OCI-M1 (cell line): ENCODE data around the gene CRYBB3.

Source experiments
- DNase-seq: peaks from one replicate; lab custom pipeline; 2025; lab: John Stamatoyannopoulos, UW

The CRYBB3 gene

DNA sequence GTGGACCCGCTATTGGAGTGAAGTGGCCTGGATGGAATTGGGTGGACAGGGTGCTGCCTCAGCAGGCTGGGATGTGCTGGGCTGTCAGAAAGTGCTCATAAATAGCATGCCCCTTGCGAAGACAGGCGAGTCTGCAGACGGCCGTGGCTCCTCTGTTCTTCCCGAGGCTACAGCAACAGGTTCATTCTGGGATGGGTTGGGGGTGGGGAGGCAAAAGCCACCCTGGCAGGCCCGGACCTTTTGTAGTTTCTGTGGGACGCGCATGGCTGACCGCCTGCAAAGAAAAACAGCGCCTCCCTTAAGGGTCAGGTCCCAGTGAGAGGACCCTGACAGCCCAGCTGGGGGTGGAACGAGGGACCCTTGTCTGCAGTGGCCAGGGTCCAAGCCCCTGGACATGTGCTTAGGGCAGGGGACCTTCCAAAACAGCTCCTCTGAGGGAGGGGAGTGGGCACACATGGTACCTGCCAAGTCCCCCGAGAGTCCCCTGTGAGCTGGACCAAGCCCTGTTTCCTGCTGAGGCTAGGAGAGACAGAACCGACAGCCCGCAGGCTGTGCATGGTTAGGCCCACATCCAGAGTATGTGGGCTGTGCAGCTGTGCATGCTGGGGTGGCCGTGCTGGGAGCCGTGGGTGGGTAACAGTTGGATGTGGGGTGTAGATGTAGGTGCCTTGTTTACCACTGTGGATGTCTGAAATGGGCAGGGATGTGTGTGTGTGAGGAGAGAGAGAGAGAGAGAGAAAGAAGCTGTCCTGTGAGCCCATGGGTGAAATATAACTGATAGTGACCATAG lies at the start of gene CRYBB3:
CRYBB3 (plus strand) TSS at position 128 of the 790 bp plus-strand sequence. CDS start 1,539 bp downstream, outside the sequence.
- no peak for DNase-seq

DNA sequence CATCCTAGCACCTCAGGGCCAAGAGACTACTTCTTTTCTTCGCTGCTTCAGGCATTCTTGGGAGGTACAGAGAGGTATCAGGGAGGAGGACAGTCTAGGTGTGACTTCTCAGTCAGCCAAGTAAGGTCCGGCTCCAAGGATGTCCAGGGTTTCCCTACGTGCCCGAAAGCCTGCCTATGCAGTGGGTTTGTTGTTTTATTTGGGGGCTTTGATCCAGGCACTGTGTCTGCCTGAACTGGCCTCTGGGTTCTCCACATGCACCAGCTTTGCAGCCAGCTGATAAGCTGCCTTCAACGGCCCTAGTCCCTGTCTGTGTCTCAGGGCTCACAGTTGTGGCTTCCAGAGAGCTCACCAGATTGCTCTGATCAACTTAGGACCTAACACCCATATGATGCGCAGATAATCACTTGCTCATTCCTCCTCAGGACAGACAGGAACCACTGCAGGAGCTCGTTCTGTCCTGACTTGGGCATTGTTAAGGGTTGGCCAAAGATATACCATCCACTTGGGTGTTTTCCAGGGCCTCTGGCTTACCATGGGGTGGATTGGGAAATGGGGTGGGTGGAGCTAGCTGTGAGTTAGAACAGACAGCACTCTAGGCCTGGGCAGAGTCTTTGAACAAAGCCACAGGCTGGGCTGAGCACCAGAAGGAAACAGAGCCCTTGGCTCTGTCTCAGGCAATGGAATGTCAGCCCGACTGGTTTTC lies 45.5 kb upstream of the CRYBB3 start:
- DNase-seq, result peak; percentile 75

DNA sequence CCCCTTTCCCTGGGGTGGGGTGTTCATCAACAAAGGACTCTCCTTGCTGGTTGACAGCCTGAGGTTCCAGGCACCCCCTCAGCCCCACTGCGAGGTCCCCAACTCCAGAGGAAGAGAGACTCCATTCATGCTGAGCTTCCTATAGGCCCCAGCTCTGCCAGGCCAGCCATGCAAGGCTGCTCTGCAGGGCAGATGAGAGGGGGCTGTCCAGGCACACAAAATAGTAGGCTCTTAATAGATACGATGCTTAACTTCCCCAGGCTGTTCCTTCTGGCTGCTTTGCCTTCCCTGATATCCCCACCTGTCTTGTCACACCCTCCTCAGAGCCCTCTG lies 45.0 kb upstream of the CRYBB3 start:
- DNase-seq, result no peak

DNA sequence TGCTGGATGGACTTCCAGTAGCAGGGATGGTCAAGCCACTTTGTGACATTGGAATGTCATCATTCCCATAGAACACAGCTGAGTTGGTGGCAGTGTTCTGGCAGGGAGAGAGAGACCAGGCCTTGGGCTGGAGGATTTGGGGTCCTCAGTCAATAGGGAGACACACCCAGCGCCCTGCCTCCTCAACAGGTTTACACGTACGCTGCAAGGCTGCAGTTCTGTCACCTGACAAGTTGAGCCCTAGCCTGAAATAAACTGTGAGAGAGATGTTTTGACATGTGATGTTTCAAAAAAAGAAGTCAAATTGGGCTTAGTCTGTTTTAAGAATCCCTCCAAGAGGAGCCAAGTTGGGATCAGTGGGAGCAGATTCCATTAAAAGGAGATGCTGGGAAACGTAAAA lies 42.9 kb upstream of the CRYBB3 start:
- DNase-seq, result no peak

DNA sequence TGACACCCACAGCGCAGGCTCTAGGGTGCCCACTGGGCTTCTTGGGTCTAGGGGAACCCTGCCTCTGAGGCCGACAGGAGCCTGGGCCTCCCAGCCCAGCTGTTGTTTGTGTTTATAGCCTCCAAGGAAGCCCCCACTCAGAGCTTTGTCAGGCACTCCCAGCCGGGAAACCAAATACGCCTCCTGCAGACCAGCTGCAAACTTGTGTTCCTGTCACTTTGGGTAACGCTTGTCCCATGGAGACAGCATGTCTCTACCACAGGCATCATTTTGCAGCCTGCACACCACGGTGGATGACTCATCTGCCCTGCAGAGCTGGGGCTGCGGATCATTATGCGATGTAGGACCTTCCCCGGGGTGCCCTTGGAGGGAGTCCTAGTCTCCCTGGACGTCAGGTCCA lies 40.6 kb upstream of the CRYBB3 start:
- DNase-seq, result no peak

DNA sequence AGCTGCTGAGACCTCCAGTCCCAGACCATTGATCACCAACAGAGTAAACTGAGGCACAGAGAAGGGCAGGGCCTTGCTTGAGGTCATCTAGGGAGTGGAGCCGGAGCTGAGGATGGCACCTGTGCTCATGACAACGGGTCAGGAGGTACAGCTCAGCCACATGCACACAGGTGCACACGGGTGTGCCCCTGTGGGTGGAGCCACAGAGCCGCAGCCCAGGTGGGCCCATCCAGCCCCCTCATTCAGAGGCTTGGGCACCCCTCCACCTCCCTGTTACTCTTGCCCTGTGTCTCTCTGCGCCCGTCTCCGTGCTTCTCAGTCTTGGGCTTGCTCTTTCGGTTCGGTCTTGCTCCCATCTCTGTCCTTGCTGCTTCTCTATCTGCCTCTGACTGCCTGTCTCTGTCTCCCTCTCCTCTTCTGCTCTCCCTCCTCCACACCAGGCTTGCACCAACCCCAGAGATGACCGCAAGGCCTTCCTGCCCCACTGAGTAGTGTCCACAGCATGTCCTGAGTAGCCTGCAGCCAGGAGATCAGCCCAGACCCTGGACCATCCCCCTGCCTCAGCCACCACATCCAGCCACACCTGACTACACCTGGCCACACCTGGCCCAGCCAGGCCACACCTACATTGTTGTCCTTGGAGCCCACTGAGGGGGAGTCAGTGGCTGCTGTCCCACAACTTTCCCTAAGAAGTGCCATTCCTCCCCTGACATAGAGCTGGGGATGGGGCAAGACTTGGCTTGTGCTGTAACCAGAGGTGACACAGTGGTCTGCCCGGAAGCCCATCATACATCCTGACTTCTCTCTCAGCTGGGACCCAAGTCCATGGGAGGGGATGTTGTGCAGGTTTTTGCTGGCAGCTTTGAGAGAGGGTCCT lies 39.3 kb upstream of the CRYBB3 start:
- no peak for DNase-seq

DNA sequence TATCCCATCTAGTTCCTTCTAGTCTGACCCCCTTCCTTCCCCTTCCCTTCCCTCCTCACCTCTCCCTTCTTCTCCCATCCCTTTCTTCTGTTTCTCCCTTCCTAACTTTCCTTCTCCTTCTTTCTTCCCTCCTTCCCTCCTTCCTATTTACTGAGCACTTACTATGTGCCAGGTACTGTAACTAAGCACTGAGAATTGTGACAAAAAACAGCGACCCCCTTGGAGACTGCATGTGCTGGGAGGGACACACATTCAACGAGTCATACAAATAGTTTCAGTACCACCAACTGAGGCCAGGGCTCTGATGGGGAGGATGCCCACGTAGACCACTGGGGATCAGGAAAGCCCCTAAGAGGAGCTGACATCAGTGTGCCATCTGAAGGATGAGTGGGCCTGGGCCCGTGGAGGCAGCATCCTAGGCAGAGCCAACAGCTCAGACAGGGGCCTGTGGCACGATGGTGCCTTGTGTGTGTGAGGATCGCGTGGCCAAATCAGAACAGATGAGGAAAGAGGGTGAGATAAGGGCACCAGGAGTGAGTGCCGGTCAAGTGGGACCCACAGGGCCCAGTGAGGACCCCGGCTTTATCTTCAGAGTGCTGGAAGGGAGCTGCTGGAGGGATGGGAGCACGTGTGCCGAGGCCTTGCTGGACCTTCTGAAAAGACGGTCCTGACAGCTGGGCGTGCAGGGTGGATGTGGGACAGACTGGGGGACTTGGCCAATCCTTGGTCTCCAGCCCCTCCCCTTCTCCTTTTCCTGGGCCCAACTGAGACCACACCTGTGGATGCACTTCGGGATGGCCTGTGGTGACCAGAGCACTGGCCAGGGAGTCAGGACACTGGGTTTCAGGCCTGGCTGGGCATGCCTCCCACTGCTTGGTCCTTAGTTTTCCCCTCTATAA lies 38.4 kb upstream of the CRYBB3 start:
- DNase-seq, result no peak

DNA sequence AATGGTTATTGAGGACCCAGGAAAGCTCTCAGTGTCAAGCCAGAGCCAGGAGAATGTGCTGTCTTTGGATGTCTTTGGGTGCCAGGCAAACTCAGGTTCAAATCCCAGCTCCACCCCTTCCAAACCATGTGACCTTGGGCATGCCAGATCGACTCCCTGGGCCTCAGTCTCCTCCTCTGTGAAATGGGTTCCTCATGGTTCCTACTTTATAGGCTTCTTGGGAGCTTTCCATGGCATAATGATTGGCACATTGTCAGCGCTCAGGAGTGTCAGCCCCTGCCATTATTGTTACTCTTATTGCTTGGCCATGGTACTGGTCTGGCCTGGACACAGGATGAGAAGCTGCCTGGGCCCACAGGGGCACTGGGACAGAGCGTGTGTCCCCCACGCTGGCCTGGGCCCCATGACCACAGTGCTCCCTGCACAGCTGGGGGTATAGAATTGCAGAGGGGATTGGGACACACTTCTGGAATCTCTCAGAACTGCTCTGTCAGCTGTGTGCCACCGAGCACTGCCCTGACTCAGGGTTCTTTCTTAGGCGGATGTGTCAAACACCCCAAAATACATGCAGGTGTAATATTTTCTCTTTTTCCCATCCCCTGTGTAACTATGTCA lies 37.6 kb upstream of the CRYBB3 start:
- DNase-seq, result no peak

DNA sequence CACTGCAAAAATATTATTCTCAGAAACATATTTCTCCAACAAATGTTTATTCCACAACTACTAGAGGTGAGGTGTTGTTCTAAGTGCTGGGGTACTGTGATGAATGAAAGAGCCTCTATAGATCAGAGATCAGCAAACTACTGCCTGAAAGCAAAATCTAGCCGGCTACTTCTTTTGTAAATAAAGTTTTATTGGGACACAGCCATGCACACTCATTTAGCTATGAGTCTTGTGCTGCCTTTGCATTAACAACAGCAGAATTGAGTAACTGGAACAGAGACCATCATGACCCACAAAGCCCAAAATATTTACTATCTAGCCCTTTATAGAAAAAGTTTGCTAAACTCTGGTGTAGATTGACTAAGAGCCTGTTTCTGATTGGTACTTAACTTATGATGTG lies 37.1 kb upstream of the CRYBB3 start:
- no peak for DNase-seq

DNA sequence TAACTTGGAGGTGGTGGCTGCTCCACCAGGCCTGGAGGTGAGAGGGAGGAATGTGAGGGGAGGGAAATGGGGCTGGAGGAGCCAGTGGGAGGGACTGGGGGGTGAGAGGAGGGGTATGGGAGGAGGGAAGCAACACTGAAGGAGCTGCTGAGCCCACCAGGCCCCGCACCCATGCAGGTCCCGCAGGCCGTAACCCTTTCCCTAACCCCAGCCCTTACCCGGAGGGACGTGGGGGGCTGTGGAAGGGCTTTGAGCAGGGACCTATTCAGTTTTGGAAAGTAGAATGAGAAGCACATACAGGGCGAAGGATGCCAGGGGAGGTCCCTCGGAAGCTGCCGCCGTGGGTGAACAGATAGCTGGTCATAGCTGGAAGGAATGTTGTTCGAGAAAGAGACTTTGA lies 33.9 kb upstream of the CRYBB3 start:
- DNase-seq, result no peak

DNA sequence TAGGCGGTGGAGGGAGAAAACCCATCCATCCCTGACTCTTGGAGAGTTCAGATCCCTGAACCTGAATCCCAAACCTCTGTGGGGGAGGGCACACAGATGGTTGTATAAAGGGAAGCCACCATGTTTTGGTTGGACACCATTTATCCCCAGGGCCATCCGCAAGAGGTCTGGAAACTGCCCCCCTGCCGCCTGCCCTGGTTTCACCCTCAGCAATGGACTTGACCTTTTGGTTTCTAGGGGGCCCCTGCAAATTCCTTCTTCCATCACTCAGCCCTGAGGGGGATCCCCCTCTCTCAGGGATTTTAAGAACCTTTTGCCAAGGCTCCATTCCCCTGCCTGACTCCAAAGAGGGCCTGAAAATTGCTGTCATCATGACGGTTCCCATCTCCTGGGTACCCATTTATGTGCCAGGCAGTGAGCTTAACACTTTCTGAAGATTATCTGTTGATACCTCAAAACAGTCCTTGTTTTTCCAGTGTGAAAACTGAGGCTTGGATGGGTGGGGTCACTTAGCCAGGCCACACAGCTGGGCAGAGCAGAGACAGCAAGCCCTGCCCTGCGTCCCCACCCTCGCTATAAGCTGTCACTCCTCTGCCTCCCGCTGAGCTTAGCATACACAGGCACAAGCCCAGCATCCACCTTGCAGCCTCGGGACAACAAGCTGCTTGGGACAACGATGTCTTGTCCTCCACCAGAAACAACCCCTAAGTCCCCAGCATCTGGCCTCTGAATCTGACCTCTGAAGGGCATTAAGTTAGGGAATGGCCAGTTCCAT lies 33.2 kb upstream of the CRYBB3 start:
- DNase-seq, result no peak

DNA sequence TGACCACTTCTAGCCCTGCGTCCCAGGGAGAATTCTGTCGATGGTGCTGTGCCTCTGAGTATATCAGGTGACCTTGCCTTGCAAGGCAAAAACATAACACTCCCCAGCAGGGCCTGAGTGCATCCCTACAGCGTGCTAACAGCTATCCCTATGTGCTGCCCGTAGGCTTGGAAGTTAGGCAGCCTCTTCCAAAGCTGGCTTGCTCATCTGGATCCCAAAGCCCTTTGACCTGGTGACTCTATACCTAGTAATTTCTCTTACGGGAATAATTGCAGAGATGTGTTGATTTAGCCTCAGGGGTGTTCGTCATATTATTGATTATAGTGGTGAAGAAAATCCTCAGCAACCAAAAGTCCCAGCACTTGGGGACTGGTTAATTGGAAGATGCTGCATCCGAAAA lies 32.6 kb upstream of the CRYBB3 start:
- no peak for DNase-seq

DNA sequence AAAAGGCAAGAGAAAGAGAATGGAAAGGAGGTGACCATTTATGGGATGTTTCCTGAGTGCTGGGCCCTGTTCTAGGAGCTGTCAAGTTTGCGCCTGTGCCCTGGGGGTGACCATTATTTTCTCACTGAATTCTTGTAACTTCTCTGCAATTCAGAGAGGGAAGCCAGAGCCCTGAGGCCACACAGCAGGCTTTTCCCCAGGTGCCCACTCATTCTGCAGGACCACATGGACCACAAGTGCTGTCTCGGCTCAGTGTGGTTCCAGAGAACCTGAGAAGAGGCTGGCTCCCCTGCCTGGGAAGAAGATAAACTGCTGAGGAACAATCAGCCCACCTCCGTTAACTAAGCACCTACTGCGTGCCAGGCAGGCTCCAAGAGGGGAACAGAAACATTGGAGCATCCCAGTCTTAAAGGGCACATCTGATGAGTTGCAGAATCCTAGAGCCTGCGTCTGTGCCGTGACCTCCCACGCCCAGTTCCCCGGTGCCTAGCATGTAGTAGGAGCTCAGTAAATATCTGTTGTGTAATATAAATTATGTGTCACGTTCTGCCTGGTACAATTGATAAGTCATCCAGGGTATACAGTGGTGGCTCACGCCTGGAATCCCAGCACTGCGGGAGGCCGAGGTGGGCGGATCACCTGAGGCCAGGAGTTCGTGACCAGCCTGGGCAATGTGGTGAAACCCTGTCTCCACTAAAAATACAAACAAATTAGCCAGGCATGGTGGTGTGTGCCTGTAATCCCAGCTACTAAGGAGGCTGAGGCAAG lies 31.6 kb upstream of the CRYBB3 start:
- DNase-seq, result no peak

DNA sequence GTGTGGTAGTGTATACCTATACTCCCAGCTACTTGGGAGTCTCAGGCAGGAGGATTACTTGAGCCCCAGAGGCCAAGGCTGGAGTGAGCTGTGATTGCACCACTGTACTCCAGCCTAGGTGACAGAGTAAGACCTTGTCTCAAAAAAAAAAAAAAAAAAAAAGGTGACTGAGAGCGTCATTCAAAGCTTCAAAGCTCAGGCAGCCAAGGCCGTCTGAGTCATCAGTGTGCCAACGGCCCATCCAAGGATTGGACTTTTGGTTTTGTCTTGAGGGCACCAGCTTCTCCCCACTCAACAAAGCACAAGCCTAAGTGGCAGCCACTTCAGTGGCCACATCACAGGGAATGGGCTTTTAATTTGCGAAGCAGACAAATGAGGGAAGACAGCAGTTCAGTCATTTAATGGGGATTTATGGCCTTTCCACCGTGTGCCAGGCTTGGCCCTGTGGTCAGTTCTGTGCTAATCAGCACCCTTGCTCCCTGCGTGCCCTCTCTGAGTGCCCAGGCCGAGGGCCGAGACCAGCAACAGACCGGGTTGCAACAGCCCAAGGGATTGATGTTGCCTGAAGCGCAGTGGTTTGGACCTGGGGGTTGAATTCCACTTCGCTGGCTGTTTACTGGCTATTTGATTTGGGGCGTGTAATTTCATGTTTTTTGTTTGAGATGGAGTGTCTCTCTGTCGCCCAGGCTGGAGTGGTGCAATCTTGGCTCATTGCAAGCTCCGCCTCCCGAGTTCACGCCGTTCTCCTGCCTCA lies 30.2 kb upstream of the CRYBB3 start:
- DNase-seq, result no peak

DNA sequence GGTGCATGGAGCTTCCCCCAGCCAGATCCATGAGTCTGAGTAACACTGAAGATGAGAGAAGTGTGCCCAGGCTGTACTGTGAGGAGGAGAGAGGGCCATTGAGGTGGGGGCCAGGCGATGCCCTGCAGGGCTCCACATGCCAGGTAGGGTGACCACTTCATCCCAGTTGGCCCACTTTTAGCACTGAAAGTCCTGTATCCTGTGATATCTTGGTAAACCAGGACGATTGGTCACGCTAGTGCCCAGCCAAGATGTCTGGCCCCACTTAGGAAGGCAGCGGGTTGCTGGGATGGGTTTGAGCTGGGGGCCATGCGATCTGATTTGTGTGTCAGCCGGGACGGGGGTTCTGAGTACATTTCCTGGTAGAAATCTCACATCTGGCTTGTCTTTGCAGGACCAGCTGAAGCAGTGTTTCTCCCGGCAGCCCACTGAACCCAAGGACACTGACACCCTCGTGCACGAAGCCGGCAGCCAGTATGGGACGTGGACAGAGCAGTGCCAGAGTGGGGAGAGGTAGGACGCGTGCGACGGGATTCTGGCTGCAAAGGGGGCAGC lies 29.2 kb upstream of the CRYBB3 start:
- DNase-seq, result no peak

DNA sequence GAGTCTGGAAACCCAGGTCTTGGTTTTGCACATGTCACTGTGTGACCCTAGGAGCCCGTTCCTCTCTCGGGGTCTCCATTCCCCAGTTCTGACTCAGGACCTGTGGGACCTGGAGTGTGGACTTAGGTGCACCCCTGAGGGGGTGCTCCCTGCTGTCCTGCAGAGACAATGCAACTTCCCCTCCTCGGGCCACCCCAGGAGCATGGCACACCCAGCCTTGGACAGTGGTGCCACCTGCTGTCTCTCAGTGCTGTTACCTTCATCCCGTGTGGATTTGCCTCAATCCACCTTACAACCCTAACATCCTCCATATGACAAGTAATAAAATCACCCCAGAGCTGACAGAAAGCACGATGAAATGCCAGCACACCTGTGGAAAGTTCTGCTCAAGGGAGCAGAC lies 27.5 kb upstream of the CRYBB3 start:
- DNase-seq, result peak; percentile 63

DNA sequence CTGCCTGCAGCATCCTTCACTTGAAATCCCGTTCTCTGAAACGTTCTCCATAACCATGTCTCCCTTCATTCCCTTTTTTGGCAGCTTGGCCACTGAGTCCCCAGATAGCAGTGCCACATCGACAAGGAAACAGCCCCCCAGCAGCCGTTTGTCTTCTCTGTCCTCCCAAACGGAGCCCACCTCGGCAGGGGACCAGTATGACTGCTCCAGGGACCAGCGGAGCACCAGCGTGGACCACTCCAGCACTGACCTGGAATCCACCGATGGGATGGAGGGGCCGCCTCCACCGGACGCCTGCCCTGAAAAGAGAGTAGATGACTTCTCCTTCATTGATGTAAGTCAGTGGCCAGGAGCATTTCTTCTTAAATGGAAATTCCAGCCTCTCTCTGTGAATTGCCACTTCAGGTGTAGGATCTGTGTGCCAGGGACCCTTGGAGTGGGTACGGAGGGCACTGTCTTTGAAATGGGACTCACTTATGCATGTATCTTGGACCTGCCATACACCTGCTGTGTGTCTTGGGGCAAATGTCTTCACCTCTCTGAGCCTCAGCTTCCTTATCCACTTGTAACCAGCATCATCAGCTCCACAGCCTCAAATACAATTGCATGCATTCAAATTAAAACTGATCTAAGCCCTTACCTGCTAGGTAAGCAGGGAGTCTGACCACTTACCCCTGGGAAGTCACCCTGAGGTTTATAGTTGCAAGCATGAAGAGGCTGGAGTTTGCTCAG lies 25.3 kb upstream of the CRYBB3 start:
- DNase-seq, result no peak

DNA sequence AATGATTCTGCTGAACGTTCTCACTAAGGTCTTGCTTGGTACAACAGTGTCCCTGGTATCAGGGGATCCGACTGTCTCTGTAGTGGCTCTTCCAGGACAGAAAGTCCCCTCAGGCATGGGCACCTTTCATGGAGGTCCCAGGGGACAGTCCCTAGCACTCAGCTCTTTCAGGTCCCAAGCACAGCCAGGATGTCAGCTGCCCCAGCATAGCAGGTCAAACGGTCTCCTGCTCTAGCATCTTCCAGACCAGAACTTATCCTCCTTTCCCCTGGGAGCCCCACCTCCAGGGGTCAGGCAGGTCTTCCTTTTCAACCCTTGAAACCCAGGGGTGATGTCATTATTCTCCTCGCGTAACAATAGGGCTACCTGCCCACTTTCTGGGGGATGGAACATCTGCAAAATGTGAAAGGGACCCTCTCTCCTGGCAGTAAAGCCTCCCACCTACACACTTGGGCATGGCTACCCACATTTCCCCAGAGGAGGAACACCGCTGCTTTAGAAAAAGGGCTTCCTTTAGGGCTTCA lies 24.7 kb upstream of the CRYBB3 start:
- no peak for DNase-seq
